K562 (cell line): ENCODE data around the gene AIG1. TPM values are rescaled to one million over a fixed set of nuclear protein-coding genes. Genes with fewer than 3 reads are reported as not detected.

Experiments
- ATAC-seq: fragments of 200-7000 bp; cut with Tn5 transposase; 3 replicates; pipeline ENCODE4 v1.9.1; 2020; ENCODE audit warnings: moderate library complexity
- BruUV-seq: library from RNA; stranded (reverse); fragments of 400-500 nt; replicated peaks from 2 replicates; lab custom pipeline; 2021; lab: Mats Ljungman, UMichigan
- CTCF ChIA-PET: fragments of 300-600 bp; formaldehyde crosslinking; extraction: SDS; loops from one replicate; lab custom pipeline; 2021; ENCODE audit warnings: low intra/inter-chr PET ratio; lab: Yijun Ruan, JAX
- POLR2A ChIA-PET: fragments of 300-600, 350-650 bp; sonication (Branson Sonifier 250); formaldehyde crosslinking; extraction: SDS; loops from one replicate; lab custom pipeline; 2021; ENCODE audit warnings: antibody characterized with exemption, inconsistent platforms; lab: Yijun Ruan, JAX
- DNase-seq, 4 experiments: peaks; one replicate each; pipeline versions ENCODE4 v3.0.0 to v3.0.0-alpha.2; 2011 to 2018; ENCODE audit warnings: low spot score in 3 of 4, mixed read lengths in 3 of 4; ENCODE audit errors: extremely low read depth in 1 of 4
- FAIRE-seq: peaks from 2 replicates; lab custom pipeline; 2011; peaks lifted over from hg19 to GRCh38; lab: Jason Lieb, UNC
- H2AFZ ChIP-seq: 2 replicates; pipeline ENCODE4 v1.6.0; 2011; ENCODE audit warnings: low read depth, low read length, control low read depth, inconsistent platforms
- H3K27ac ChIP-seq: fragments of 200-600 bp; 3 replicates; pipeline ENCODE4 v1.8.0; 2011; ENCODE audit warnings: low read depth, mild to moderate bottlenecking, control low read depth, inconsistent platforms, low read length, moderate library complexity, mixed read lengths; ENCODE audit errors: extremely low read depth
- H3K27me3 ChIP-seq, 2 experiments: fragments of 300-600 bp in 1 of 2; 2 replicates in 1 of 2; 3 replicates in 1 of 2; pipeline versions ENCODE4 v1.6.0 to v1.8.0; 2011; ENCODE audit warnings: inconsistent platforms in 2 of 2, low read length in 2 of 2, mild to moderate bottlenecking in 1 of 2, mixed read lengths in 1 of 2, moderate library complexity in 1 of 2; ENCODE audit not compliant: control insufficient read depth in 2 of 2, insufficient read depth in 2 of 2
- H3K36me3 ChIP-seq: fragments of 300-600 bp; 3 replicates; pipeline ENCODE4 v1.8.0; 2011; ENCODE audit warnings: mild to moderate bottlenecking, low read length, inconsistent platforms; ENCODE audit not compliant: control insufficient read depth, insufficient read depth
- H3K4me1 ChIP-seq, 2 experiments: fragments of 200-600 bp in 1 of 2; replicated peaks in 1 of 2; 2 replicates in 1 of 2; 3 replicates in 1 of 2; pipeline versions ENCODE4 v1.5.1 to v1.8.0; 2011; ENCODE audit warnings: inconsistent platforms in 2 of 2, low read length in 2 of 2, mild to moderate bottlenecking in 1 of 2, mixed read lengths in 1 of 2, moderate library complexity in 1 of 2; ENCODE audit not compliant: control insufficient read depth in 2 of 2, insufficient read depth in 2 of 2
- H3K4me2 ChIP-seq: 2 replicates; pipeline ENCODE4 v1.6.1; 2011; ENCODE audit warnings: low read length, control low read depth, inconsistent platforms, mixed read lengths; ENCODE audit not compliant: insufficient read depth
- H3K4me3 ChIP-seq: fragments of 200-600 bp; sonication (generic), shearing (Covaris generic); 2 replicates; pipeline ENCODE4 v1.5.1; 2016; ENCODE audit warnings: control low read depth, inconsistent platforms
- H3K79me2 ChIP-seq: fragments of 200-600 bp; 3 replicates; pipeline ENCODE4 v1.8.0; 2011; ENCODE audit warnings: low read length, inconsistent platforms; ENCODE audit not compliant: control insufficient read depth, insufficient read depth
- H3K9ac ChIP-seq, 2 experiments: 2 replicates each; pipeline versions ENCODE4 v1.6.0 to v1.6.1; 2011; ENCODE audit warnings: low read depth in 2 of 2, low read length in 2 of 2, control low read depth in 1 of 2, inconsistent platforms in 1 of 2, mild to moderate bottlenecking in 1 of 2, mixed read lengths in 1 of 2; ENCODE audit not compliant: insufficient read depth in 1 of 2
- H3K9me1 ChIP-seq: one replicate; pipeline ENCODE4 v1.6.0; 2011; ENCODE audit warnings: inconsistent platforms, mild to moderate bottlenecking, low read length, moderate library complexity; ENCODE audit not compliant: control insufficient read depth, insufficient read depth
- H3K9me3 ChIP-seq: replicated peaks from 2 replicates; pipeline ENCODE4 v1.5.1; 2011; ENCODE audit warnings: low read depth, low read length, inconsistent platforms; ENCODE audit not compliant: control insufficient read depth, insufficient read depth
- H4K20me1 ChIP-seq: replicated peaks from 2 replicates; pipeline ENCODE4 v1.6.1; 2011; ENCODE audit warnings: low read length, inconsistent platforms, mixed read lengths; ENCODE audit not compliant: control insufficient read depth, insufficient read depth
- CBX3 ChIP-seq, 2 experiments: IDR thresholded peaks; 1 replicate in 1 of 2; 2 replicates in 1 of 2; pipeline ENCODE4 v1.6.1; 2012; ENCODE audit warnings: inconsistent platforms in 2 of 2, low read length in 2 of 2, borderline replicate concordance in 1 of 2, control low read depth in 1 of 2
- ETV6 ChIP-seq, 3 experiments: fragments of 150-350 bp in 1 of 3; sonication (generic) in 1 of 3; formaldehyde crosslinking in 1 of 3; IDR thresholded peaks; 2 replicates each; pipeline versions ENCODE4 v1.6.1 to v1.8.0; 2014 to 2022; ENCODE audit warnings: borderline replicate concordance in 2 of 3, low read depth in 2 of 3, antibody characterized with exemption in 1 of 3, low read length in 1 of 3, mild to moderate bottlenecking in 1 of 3, missing genetic modification reagents in 1 of 3
- FOXM1 ChIP-seq, 2 experiments: fragments of 450-650 bp in 1 of 2; sonication (generic) in 1 of 2; formaldehyde crosslinking in 1 of 2; IDR thresholded peaks; 2 replicates each; pipeline versions ENCODE4 v1.6.1 to v1.9.0; 2017 to 2022; ENCODE audit warnings: low read depth in 2 of 2, mild to moderate bottlenecking in 2 of 2, missing genetic modification reagents in 1 of 2, moderate library complexity in 1 of 2
- GTF2E2 ChIP-seq: fragments of 200-800 bp; sonication (Bioruptor generic); IDR thresholded peaks from 2 replicates; pipeline ENCODE4 v1.6.1; 2016; ENCODE audit warnings: missing genetic modification characterization, missing compliant biosample characterization
- PATZ1 ChIP-seq: fragments of 250-450 bp; sonication (Bioruptor Pico); IDR thresholded peaks from 2 replicates; pipeline ENCODE4 v1.5.0; 2020; ENCODE audit warnings: mild to moderate bottlenecking, borderline replicate concordance
- POLR2G ChIP-seq: fragments of 200-400 bp; formaldehyde crosslinking; IDR thresholded peaks from 2 replicates; pipeline ENCODE4 v1.6.1; 2017; ENCODE audit warnings: low read depth, mild to moderate bottlenecking, antibody characterized with exemption, low read length, moderate library complexity
- RBM25 ChIP-seq: fragments of 200-400 bp; formaldehyde crosslinking; IDR thresholded peaks from 2 replicates; pipeline ENCODE4 v1.6.1; 2018; ENCODE audit warnings: low read length, low read depth, moderate library complexity; ENCODE audit not compliant: severe bottlenecking
- SAFB2 ChIP-seq: fragments of 200-400 bp; formaldehyde crosslinking; IDR thresholded peaks from 2 replicates; pipeline ENCODE4 v1.6.1; 2018; ENCODE audit warnings: borderline replicate concordance, low read length, low read depth, moderate library complexity; ENCODE audit not compliant: severe bottlenecking
- ZNF24 ChIP-seq: fragments of 450-650 bp; IDR thresholded peaks from 2 replicates; pipeline ENCODE4 v1.6.1; 2016
- ZSCAN29 ChIP-seq: fragments of 450-650 bp; IDR thresholded peaks from 2 replicates; pipeline ENCODE4 v1.6.1; 2017
- WGBS: fragments of 100-300 bp; shearing (Covaris generic); methylation state at CpG from one replicate; pipeline ENCODE4 v1.1.6; 2016; ENCODE audit warnings: low coverage, mixed read lengths; ENCODE audit not compliant: insufficient coverage; ENCODE audit errors: missing lambda C conversion rate; 5-methylcytosine and 5-hydroxymethylcytosine counted together
- in situ Hi-C: fragments of 300-500 bp; cut with MboI; formaldehyde crosslinking; loops from 4 replicates; pipeline ENCODE4 v1.15.0; 2018; ENCODE audit warnings: inconsistent platforms, mixed read lengths
- intact Hi-C: fragments of 100-400 bp; cut with micrococcal nuclease; formaldehyde crosslinking; loops from 2 replicates; pipeline ENCODE4 v1.14.2; 2022
- polyA plus RNA-seq, 8 experiments: library from polyadenylated mRNA; depleted of rRNA in 4 of 8; stranded (reverse) in 5 of 8; unstranded in 3 of 8; fragments of >200 nt; fragmentation: Nextera tagmentation in 2 of 8; fragmentation: Illumina TruSeq in 1 of 8; extraction: Ambion mirVana in 2 of 8; extraction: Trizol in 1 of 8; gene quantifications; 2 replicates each; pipeline versions ENCODE4 v1.2.1 to v1.2.3, GENCODE V29; 2011 to 2014; ENCODE audit warnings: inconsistent platforms in 1 of 8, missing spikeins in 1 of 8
- total RNA-seq, 7 experiments: library from RNA; depleted of rRNA in 6 of 7; stranded (reverse); fragments of >200 nt in 6 of 7; fragmentation: Illumina TruSeq in 2 of 7; extraction: Trizol in 2 of 7; gene quantifications; 2 replicates each; pipeline versions ENCODE4 v1.2.1 to v1.2.3, GENCODE V29; 2011 to 2021; ENCODE audit warnings: low replicate concordance in 1 of 7

Gene AIG1
- total and polyA plus RNA-seq, 9 of the 15 experiments (the other 6 are each of a cell fraction or from before 2014, with no cell fraction given), result 74.8 to 333 (median 127) TPM

DNA sequence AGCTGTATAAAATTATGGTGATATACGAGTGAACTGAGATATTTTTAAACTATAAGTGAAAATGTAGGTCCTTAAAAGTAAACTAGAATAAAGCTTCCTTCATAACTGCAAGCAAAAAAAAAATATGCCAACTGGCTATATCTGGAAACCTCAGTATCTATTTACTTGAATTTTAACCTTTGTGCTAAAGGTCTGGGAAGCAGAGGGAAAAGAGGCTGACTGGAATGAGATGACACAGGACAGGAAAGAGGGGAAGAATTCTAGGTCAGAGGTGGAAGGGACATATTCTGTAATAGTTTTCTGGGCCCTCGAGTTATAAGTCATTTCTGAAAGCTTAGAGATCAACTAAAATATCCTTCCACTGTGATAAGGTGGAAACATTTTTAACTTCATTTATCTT lies 46.8 kb downstream of the AIG1 start:
- in situ Hi-C loops, result no loop called here
- CTCF ChIA-PET, result no interaction called here
- POLR2A ChIA-PET, result no interaction called here
- no peaks in the 10 kb centered on the region; a peak in 2 of 5 replicates for H3K4me1 ChIP-seq
- no peaks in the 10 kb centered on the region for H4K20me1 ChIP-seq
- H3K9me1 ChIP-seq, result no peaks in the 10 kb centered on the region
- no peak for TF ChIP-seq PATZ1 (CRISPR knock-in tag)
- TF ChIP-seq ZNF24, result no peak
- TF ChIP-seq CBX3 (IDR thresholded peaks at IDR 0.05; ENCODE audit: borderline replicate concordance in 1 of 2, low read length in 2 of 2), result no peak
- TF ChIP-seq POLR2G, result no peak
- TF ChIP-seq GTF2E2 (tag), result no peak
- no peak for TF ChIP-seq SAFB2
- no peak for TF ChIP-seq FOXM1 (IDR thresholded peaks at IDR 0.05; ENCODE audit: low read depth)
- TF ChIP-seq FOXM1 (CRISPR knock-in tag; IDR thresholded peaks at IDR 0.05; ENCODE audit: low read depth), result no peak
- no peak for TF ChIP-seq RBM25
- TF ChIP-seq ETV6 (IDR thresholded peaks at IDR 0.05; ENCODE audit: borderline replicate concordance in 1 of 2, low read depth in 2 of 2, low read length in 1 of 2), result no peak
- no peak for TF ChIP-seq ETV6 (CRISPR knock-in tag; IDR thresholded peaks at IDR 0.05; ENCODE audit: borderline replicate concordance)
- TF ChIP-seq ZSCAN29, result no peak
- BruUV-seq, result no TSS peak
- DNase-seq (no peak), ATAC-seq (no peak), FAIRE-seq (no peak)
- no peak overlapping the region for H3K4me2 ChIP-seq
- H3K9ac ChIP-seq, result no peak overlapping the region
- peak overlapping the region; percentile 25; the same call in 1 of the 3 replicates for H3K27ac ChIP-seq
- no peaks in the 10 kb centered on the region for H3K27me3 ChIP-seq
- H3K4me3 ChIP-seq, result no peak overlapping the region
- intact Hi-C loops, result no loop called here
- H3K79me2 ChIP-seq, result no peaks in the 10 kb centered on the region
- no peak overlapping the region for H2AFZ ChIP-seq
- no peaks in the 10 kb centered on the region for H3K9me3 ChIP-seq
- H3K36me3 ChIP-seq, result peaks cover 9% of the 10 kb centered on the region; the same call in 2 of the 3 replicates
- WGBS, result 25% methylated on average over 2 of the region's 2 CpGs
